Transverse colon (tissue), 4 donors: ENCODE measurements around the gene ANKS1B. TPM values are rescaled to one million over a fixed set of nuclear protein-coding genes. Genes with fewer than 3 reads are reported as not detected.

Experiments
- DNase-seq: peaks from one replicate; pipeline ENCODE4 v3.0.0-alpha.2; 2019
- H3K27ac ChIP-seq, 4 donors: fragments of 200-600 bp; sonication (generic); 2 replicates each; pipeline ENCODE4 v1.5.1; 2016 to 2018; ENCODE audit warnings: inconsistent platforms in 4 of 4
- H3K27me3 ChIP-seq: fragments of 200-600 bp; sonication (generic); 2 replicates; pipeline ENCODE4 v1.5.1; 2017; ENCODE audit warnings: inconsistent platforms
- H3K36me3 ChIP-seq, 4 donors: fragments of 200-600 bp; sonication (generic); 2 replicates each; pipeline ENCODE4 v1.5.1; 2017 to 2019; ENCODE audit warnings: inconsistent platforms in 4 of 4
- H3K4me1 ChIP-seq, 4 donors: fragments of 200-600 bp; sonication (generic); 2 replicates each; pipeline ENCODE4 v1.5.1; 2017 to 2020; ENCODE audit warnings: inconsistent platforms in 4 of 4
- H3K4me3 ChIP-seq, 4 donors: fragments of 200-600 bp; sonication (generic); 1 replicate in 1 of 4; 2 replicates in 3 of 4; pipeline versions ENCODE4 v1.5.1 to v1.6.1; 2017 to 2019; ENCODE audit warnings: inconsistent platforms in 4 of 4
- H3K9me3 ChIP-seq, 2 donors: fragments of 200-600 bp; sonication (generic); 2 replicates each; pipeline ENCODE4 v1.5.1; 2017 to 2019; ENCODE audit warnings: inconsistent platforms in 2 of 2
- EP300 ChIP-seq: sonication (generic); formaldehyde crosslinking; IDR thresholded peaks from one replicate; pipeline ENCODE4 v1.6.1; 2017; ENCODE audit warnings: antibody characterized with exemption, low read depth
- POLR2A ChIP-seq: fragments of 450-650 bp; IDR thresholded peaks from one replicate; pipeline ENCODE4 v1.6.1; 2016; ENCODE audit warnings: antibody characterized with exemption, mild to moderate bottlenecking, moderate library complexity
- POLR2AphosphoS5 ChIP-seq, 3 donors: sonication (generic); formaldehyde crosslinking; IDR thresholded peaks; one replicate each; pipeline ENCODE4 v1.6.1; 2016; ENCODE audit warnings: antibody characterized with exemption in 3 of 3
- WGBS, 2 donors: methylation state at CpG; one replicate each; pipeline ENCODE4 v1.1.5; 2018; ENCODE audit warnings: low coverage in 1 of 2; 5-methylcytosine and 5-hydroxymethylcytosine counted together
- in situ Hi-C, 4 donors: fragments of 200-750 bp; cut with MboI; loops; one replicate each; pipeline versions ENCODE4 v1.15.0 to v1.15.1; 2017; ENCODE audit warnings: low sequenced_read_pairs in 3 of 4, low pct_ligation_motif_present in 1 of 4, low pct_unique_long_range_greater_than_20kb in 1 of 4
- intact Hi-C: fragments of 100-400 bp; cut with DNase I; formaldehyde crosslinking; loops from one replicate; pipeline ENCODE4 v1.15.1; 2023; ENCODE audit warnings: low total_unique reads
- total RNA-seq, 4 donors: library from RNA; depleted of rRNA; stranded (reverse); fragments of >200 nt; gene quantifications; one replicate each; pipeline ENCODE4 v1.1.0, GENCODE V29; 2016
- TF ChIP-seq, protein P1 (sequence below), 5 experiments: fragments of 200-600 bp in 3 of 5; fragments of 450-650 bp in 2 of 5; sonication (generic) in 3 of 5; IDR thresholded peaks; 1 replicate in 2 of 5; 2 replicates in 3 of 5; pipeline ENCODE4 v1.5.1; 2016 to 2017; ENCODE audit warnings: antibody characterized with exemption in 5 of 5, inconsistent platforms in 3 of 5, mild to moderate bottlenecking in 2 of 5, moderate library complexity in 1 of 5

Gene ANKS1B
- total RNA-seq, 4 donors from 2014 or later = 1.4 to 6.4 (median 3.5) TPM; not detected in 1

DNA sequence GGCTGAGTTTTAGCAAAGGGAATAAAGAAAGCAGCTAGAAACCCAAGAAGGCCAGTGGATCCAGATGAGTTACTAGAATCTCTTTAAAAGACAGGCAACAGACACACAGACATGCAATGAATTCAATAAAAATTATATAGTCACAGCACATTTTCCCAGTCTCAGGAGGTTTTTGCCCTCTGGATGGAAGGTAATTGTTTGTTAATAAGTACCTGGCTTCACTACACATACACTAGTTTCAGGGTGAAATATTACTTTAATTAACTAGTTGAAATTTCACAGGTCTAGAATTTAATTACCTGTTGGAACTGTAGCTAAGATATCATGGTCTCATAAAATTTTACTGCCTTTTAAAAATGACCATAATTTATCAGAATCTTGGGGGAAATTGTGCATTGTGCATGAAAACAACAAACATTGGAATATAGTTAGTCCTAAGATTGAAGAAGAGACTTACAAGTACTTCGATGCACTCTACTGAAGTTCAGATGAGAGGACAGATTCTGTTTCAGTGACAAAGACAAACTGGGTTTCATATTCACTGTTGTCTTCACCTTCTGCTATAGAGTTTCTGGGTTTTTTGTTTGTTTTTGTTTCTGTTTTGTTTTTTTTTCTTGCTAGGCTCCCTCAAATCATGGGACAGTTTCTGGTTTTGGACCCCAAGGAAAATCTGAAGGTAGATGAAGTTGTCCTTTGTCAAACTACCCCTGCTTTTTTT lies 614.2 kb downstream of the ANKS1B start:
- H3K36me3 ChIP-seq = no peaks in the 10 kb centered on the region
- H3K27me3 ChIP-seq = no peaks in the 10 kb centered on the region
- no peak for DNase-seq
- no peak overlapping the region for H3K4me3 ChIP-seq
- in situ Hi-C loops = no loop called here
- intact Hi-C loops = no loop called here
- no peak for TF ChIP-seq EP300
- no peak for TF ChIP-seq POLR2A
- TF ChIP-seq, protein P1, sequence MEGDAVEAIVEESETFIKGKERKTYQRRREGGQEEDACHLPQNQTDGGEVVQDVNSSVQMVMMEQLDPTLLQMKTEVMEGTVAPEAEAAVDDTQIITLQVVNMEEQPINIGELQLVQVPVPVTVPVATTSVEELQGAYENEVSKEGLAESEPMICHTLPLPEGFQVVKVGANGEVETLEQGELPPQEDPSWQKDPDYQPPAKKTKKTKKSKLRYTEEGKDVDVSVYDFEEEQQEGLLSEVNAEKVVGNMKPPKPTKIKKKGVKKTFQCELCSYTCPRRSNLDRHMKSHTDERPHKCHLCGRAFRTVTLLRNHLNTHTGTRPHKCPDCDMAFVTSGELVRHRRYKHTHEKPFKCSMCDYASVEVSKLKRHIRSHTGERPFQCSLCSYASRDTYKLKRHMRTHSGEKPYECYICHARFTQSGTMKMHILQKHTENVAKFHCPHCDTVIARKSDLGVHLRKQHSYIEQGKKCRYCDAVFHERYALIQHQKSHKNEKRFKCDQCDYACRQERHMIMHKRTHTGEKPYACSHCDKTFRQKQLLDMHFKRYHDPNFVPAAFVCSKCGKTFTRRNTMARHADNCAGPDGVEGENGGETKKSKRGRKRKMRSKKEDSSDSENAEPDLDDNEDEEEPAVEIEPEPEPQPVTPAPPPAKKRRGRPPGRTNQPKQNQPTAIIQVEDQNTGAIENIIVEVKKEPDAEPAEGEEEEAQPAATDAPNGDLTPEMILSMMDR (IDR thresholded peaks at IDR 0.05) = no peak
- TF ChIP-seq POLR2AphosphoS5 (IDR thresholded peaks at IDR 0.05) = no peak
- H3K4me1 ChIP-seq = no peaks in the 10 kb centered on the region
- 77 to 82% methylated on average over 1 of the region's 1 CpG for WGBS, 2 donors
- no peaks in the 10 kb centered on the region for H3K9me3 ChIP-seq
- no peak overlapping the region for H3K27ac ChIP-seq

DNA sequence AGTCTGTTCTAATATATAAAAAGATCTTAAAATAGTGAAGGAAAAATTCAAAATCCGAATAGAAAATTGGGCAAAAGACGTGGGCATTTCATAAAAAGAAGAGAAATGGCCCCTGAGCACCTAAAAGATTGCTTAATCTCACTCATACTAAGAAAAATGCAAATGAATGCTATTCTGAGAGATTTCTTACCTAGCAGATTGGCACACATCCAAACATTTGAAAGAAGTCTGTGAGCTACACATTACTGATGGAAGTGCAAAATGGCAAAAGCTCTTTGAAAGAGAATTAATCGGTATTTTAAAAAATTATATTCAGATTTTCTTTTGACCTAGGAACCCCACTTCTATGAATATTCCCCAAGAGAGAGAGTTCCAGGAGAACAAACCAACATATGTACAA lies 617.6 kb downstream of the ANKS1B start:
- in situ Hi-C loops (no loop called here), intact Hi-C loops (no loop called here)
- H3K27me3 ChIP-seq = no peaks in the 10 kb centered on the region
- H3K9me3 ChIP-seq = no peaks in the 10 kb centered on the region
- no peaks in the 10 kb centered on the region for H3K36me3 ChIP-seq
- DNase-seq = no peak
- 66 to 72% methylated on average over 3 of the region's 3 CpGs for WGBS, 2 donors
- TF ChIP-seq, protein P1 (IDR thresholded peaks at IDR 0.05) = no peak
- TF ChIP-seq POLR2AphosphoS5 (IDR thresholded peaks at IDR 0.05) (no peak), POLR2A (no peak), EP300 (no peak)
- no peak overlapping the region for H3K4me3 ChIP-seq
- H3K4me1 ChIP-seq = no peaks in the 10 kb centered on the region
- no peak overlapping the region for H3K27ac ChIP-seq

DNA sequence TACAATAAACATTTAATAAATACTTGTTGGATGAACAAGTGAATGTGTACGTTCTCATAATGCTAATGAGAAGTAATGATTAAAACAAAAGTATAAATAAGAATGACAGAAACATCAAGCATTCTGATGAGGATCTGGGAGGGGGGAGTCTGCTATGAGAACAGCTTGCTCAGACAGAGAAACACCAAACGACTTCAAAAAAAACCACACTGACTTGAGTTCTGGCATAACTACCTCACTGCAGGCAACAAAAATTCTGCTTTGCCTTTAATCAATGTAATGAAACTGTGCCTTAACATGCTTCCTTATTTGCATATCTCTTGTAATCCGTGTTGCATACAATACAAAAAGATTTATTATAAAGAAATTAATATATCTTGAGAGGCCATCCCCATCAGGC lies 632.5 kb downstream of the ANKS1B start:
- H3K27me3 ChIP-seq = no peaks in the 10 kb centered on the region
- no peaks in the 10 kb centered on the region for H3K4me1 ChIP-seq
- no peak overlapping the region for H3K27ac ChIP-seq
- no peak overlapping the region for H3K4me3 ChIP-seq
- intact Hi-C loops (no loop called here), in situ Hi-C loops (no loop called here)
- no peaks in the 10 kb centered on the region for H3K36me3 ChIP-seq
- TF ChIP-seq, protein P1 (IDR thresholded peaks at IDR 0.05) = no peak
- TF ChIP-seq POLR2AphosphoS5 (IDR thresholded peaks at IDR 0.05) (no peak), POLR2A (no peak), EP300 (no peak)
- WGBS, 2 donors = 31 to 57% methylated on average over 3 of the region's 3 CpGs
- no peaks in the 10 kb centered on the region for H3K9me3 ChIP-seq
- DNase-seq = no peak

DNA sequence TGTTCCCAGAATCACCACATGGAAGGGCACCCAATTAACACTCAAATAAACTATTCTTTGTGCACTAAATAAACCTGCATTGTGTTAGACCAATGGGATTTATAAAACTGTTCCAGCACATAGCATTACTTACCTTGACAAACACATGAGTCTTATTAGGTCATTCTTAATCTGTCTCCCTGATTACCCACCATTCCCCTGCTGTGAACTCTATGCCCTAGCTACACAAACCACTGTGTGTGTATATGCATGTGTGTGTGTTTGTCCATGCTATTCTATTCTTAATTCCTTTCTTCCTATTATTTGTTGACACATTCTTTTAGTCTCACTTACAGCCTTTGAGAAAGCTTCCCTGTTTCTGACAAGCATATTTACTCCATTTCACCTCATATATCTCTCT lies 640.8 kb downstream of the ANKS1B start:
- H3K4me1 ChIP-seq = no peaks in the 10 kb centered on the region
- no peaks in the 10 kb centered on the region for H3K36me3 ChIP-seq
- H3K27me3 ChIP-seq = no peaks in the 10 kb centered on the region
- in situ Hi-C loops (no loop called here), intact Hi-C loops (no loop called here)
- H3K27ac ChIP-seq = no peak overlapping the region
- no peak for DNase-seq
- no peak overlapping the region for H3K4me3 ChIP-seq
- TF ChIP-seq POLR2AphosphoS5 (IDR thresholded peaks at IDR 0.05) (no peak), POLR2A (no peak), EP300 (no peak)
- TF ChIP-seq, protein P1 (IDR thresholded peaks at IDR 0.05) = no peak
- H3K9me3 ChIP-seq = no peaks in the 10 kb centered on the region
